HCEC 1CT (cell line): ENCODE data around the gene LYZL1.
"Not testable (repeated sequence)": the region's sequence is repeated elsewhere in the genome, so short reads cannot be mapped to it uniquely, and the experiment has no call there.

Experiments used
- DNase-seq: peaks from one replicate; pipeline ENCODE4 v3.0.0-alpha.2; 2017

LYZL1 gene

DNA sequence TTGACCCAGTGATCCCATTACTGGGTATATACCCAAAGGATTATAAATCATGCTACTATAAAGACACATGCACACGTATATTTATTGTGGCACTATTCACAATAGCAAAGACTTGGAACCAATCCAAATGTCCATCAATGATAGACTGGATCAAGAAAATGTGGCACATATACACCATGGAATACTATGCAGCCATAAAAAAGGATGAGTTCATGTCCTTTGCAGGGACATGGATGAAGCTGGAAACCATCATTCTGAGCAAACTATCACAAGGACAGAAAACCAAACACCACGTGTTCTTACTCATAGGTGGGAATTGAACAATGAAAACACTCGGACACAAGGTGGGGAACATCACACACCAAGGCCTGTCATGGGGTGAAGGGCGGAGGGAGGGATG, 48.7 kb downstream of the LYZL1 start:
- not testable (repeated sequence) for DNase-seq

DNA sequence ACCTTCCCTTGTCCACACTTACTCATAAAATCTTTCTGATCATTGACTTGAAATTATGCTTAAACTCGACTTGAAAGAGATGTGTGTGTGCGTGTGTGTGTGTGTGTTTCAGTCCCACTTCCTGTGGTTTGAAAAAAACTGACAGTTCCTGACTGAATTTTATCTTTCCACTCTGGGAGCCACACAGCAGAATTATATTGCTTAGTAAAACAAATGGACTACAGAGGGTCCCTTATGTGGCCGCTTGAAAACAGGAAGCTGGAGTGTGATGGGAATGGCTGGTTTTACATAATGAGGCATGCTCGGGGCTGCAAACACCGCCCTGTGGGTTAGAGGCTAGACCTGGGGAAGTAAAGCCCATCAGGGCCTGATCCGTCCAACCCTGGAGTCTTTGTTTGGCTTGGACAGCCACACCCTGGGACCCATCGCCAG, 54.8 kb downstream of the LYZL1 start:
- DNase-seq = no peak

DNA sequence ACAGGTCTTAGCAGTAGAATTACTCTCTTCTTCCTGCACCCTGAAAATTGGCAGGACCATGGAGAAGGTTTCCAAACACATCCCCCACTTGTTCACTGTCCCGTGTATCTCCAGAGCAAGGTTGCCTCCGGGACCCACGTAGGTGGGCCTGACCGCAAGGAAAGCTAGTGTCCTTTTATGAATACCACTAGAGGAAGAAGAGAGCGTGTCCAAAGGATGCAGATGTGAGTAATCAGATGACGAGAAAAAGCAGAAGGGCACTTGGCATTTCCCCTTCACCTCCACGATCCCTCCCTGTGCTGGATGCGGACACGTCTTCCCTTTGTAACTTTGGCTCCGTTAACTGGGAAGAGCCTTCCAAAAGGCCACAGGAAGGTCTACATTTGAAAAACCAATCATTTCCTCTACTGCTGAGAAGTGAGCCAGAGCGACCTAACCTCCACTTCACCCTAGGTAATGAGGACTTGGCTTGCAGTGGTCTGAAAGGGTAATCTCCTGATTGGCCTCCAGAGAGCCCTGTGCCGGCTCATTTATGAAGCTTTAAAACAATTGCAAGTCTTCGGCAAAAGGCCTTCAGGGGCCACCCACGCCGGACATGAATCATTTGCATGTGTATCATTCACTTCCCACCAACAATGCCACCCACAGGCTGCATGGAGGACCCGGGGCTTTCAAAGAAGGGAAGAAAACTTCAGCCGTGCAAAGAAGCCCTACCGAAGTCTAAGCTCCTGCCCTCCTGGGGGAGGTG, 55.4 kb downstream of the LYZL1 start:
- DNase-seq = no peak

DNA sequence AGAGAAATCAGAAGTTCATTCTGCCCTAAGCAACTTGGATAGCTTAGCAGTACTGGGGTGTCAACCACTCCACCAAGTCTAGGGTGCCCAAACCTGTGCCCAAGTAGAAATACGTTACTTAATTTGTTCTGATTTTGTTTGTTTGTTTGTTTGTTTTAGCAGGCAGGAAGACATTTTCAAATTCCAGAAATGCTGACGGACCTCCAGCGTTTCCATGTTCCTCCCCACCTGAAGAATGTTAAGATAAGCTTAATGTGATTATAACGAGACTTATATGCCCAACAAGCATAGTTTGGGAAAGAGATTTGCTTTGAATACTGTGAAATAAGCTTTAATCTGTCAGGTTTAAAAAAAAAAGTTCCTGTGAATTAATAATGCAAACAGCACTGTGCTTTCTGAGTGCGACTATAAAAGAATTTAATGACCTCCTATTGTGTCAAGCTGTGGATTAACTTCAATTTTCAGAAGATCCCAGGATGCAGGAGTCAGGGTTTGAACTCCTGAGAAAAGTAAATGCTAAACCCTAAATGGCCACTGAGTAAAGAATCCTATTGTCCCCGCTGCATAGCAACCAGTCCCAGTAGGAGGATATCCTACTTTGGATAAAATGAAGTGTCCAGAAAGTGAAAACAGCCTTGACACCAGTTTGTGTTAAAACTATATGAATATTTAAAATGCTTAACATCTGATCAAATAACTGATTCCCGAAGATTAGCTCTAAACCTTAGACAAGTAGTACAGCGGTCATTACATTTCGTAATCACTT, 56.5 kb downstream of the LYZL1 start:
- no peak for DNase-seq

DNA sequence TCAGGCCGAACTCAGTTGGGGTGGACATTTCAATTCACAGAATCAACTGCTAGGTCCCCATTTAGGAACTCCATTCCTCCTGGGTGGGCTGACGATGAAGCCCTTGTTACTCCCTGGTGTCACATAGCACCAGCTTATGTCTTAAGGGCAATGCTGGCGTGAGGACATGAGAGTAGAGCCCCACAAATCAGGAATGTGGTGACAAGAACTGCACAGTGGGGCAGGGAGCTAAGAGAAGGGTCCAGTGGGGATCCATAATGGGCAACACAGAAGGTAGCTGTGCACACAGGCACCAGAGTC, 57.0 kb downstream of the LYZL1 start:
- no peak for DNase-seq

DNA sequence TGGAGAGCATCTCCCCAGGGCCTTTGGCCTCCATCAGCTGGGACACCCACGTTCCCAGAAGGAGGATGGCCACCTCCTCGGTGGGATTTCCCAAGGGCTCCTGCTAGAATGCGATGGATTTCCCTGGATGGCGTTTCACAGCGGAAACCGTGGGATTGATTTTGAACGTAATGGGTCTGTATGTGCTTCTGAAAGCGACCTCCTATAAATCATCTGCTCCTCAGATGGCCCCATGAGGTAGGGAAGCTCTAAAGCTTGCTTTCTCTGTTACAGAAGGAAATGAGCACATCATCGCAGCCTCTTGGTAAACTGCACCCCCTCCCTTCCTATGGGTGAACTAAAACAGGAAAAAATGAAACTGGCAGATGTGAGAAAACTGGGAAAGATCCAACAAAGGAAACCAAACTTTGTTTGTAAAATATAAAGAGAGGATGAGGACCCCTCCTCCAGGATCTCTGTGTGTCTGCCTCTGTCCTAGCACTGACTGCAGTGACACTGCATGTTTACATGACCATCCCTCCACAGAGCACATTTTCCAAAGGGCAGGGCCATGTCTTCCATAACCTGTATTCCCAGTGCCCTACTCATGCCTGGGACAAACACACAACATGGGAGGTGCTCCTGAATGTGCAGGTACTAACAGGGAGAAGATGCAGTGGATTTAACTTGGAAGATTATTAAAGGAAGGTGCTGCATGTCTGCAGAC, 57.6 kb downstream of the LYZL1 start:
- no peak for DNase-seq

DNA sequence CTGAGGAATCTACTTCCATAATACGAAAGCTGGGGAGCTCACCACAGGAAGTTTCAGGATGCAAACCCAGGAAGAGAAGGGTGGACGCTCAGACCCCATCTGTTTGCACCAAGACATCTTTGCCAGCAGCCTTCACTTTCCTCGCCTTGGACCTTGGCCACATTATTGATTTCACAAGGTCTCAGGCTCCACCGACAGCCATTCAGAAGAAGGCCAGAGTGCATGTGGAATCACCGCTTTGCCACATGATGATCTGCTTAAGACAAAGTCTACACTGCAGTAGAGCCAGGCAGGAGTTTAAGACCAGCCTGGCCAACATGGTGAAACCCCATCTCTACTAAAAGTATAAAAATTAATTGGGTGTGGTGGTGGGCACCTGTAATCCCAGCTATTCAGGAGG, 60.0 kb downstream of the LYZL1 start:
- DNase-seq = no peak

DNA sequence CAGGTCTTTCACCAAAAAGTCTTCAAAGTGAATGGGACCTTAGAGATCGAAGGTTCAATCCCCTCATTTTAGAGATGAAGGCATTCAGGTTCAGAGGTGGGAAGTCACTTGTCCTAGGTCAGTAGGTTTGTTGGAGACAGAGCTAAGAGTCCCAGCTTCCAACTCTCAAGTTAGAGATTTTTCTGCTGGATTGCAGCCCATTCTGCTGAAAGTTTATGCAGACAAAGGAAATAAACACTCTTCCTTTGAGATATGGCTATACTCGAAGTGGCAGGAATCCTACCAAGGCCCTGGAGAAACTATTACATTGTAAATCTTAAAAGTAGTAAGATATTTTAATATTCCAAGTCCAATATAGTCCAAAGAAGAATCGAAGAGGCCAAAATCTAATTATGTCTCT, 64.4 kb downstream of the LYZL1 start:
- DNase-seq = no peak

DNA sequence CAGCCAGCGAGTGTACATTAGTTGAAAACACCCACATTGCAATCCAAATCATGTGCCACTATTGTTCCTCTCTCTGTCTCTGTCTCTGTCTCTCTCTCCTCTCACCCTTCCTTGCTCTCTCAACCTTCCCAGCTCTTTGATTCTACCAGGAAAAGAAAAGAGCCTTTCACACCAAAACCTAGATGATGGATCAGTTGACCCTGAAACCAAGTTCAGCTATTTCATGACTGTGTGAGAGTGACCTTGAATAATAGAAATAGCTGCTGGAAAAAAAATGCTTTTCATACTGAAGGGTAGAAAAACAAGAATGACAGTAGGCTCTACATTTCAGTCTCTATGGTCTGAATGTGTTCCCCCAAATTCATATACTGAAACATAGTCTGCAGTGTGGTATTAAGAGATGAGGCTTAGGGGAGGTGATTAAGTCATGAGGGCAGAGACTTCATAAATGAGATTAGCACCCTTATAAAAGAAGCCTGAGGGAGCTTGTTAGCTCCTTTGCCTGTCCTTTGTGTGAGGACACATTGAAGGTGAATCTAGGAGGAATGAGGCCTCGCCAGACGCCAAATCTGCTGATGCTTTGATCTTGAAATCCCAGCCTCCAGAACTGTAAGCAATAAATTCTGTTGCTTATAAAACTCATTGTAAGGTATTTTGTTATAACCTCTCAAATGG, 65.2 kb downstream of the LYZL1 start:
- no peak for DNase-seq

DNA sequence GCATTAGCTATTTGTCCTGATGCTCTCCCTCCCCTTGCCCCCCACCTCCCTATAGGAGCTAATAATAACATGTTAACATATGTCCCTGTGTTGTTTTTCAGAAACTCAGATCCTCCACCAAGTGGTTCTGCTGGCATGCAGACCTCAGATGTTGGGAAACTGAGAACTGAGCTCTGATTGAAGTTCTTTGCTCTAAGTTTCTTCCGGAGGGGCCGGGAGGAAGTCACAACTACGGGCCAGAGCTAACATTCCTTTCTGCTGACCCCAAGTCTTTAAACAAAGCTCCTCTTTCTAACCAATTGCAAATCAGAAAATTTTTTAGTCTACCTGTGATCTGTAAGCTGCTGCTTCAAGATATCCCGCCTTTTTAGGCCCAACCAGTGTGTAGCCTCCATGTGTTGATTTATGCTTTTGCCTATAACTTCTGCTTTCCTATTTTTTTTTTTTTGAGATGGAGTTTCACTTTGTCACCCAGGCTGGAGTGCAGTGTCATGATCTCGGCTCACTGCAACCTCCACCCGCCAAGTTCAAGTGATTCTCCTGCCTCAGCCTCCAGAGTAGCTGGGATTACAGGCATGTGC, 66.6 kb downstream of the LYZL1 start:
- DNase-seq = no peak

DNA sequence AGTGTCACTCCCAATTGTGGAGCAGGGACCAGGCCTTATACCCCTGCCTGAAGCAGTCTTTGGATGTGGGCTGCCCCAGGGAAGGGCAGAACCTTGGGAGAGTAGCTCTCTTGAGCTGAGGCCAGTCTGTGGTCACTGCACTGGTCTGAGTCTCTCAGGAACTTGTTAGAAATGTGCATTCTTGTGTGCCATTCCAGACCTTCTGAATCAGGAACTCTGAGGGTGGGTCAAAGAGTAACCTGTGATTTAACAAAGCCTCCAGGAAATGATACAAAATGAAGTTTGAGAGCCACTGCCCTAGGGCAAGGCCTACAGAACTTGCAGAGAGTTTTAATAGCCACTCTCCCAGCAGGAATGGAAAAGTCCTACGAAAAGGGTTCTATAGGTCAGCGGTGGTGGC, 68.1 kb downstream of the LYZL1 start:
- no peak for DNase-seq

DNA sequence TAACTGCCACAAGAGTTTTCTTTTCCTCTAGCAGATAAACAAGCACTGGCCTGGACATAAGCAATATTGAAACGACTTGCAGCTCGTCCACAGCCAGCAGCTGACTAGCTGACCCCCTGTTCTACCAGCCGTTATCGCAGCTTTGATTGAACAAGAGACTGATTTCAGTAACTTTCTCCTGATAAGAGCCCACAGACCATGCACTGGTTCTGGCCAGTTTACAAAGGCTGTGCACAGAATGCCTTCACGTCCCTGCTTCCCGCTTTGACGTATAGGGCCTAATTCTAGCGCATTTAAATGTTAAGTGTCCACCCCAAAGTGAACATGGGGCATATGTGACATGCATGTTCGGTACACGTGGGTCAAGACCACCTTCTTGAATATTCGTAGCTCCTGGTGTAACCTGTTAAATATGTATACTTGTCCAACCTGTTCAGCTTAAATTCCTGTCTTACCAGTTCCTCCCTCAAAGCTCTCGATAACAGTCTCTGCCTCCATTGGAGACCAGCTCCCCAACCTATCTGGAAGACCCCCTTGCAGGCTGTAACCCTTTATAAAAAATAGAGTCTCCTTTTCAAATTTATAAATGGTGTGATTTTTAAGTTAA, 69.2 kb downstream of the LYZL1 start:
- DNase-seq = no peak

DNA sequence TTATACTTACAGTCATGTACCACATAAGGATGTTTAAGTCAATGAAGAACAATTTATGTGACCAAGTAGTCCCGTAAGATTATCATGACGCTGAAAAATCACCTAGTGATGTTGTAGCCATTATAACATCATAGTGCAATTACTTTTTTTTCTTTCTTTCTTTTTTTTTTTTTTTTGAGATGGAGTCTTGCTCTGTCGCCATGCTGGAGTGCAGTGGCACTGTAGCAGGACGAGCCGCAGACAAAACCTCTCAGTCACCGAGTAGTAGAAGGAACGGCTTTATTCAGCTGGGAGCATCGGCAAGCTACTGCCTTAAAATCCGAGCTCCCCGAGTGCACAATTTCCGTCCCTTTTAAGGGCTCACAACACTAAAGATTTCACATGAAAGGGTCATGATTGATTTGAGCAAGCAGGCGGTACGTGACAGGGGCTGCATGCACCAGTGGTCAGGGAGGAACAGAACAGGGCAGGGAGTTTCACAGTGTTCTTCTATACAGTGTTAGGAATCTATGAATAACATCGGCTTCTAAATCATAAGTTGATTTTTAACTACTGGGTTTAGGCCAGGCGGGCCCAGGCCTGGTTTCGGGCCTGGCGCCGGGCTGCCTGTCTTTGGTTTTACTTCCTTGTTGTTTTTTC, 71.5 kb downstream of the LYZL1 start:
- not testable (repeated sequence) for DNase-seq
